Measurements from ENCODE around the gene GASK1B.

DNA sequence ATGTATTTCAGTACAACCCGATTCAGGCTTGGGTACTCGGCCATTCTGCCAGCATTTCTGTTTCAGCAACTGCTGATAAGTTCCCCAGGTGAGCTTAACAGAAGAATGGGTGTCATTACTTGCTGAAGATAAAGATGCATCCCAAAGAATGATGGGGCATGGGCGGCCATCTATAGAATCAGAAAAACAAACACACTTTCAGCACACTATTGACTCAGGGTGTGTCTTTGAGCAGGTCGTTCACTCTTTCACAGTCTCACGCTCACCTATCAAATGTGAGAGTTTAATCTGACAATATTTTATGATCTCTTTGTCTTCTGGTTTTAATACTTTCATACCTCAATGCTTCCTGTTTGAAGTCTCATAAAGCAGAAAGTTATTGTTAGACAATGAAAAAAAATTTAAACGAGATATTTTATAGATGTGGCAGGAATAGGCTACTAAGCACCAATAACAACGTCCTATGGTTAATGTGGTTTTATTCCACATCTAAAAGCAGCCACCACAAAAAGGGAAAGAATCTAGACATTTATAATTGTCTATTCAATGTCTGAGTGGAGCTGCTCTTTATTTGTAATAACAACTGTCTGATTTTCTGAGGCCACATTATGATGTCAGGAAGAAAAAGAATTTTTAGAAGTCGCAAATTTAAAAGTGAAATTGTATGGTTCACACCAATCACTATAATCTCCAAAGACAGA lies 17.0 kb downstream of the GASK1B start:
- TF ChIP-seq, protein P1, sequence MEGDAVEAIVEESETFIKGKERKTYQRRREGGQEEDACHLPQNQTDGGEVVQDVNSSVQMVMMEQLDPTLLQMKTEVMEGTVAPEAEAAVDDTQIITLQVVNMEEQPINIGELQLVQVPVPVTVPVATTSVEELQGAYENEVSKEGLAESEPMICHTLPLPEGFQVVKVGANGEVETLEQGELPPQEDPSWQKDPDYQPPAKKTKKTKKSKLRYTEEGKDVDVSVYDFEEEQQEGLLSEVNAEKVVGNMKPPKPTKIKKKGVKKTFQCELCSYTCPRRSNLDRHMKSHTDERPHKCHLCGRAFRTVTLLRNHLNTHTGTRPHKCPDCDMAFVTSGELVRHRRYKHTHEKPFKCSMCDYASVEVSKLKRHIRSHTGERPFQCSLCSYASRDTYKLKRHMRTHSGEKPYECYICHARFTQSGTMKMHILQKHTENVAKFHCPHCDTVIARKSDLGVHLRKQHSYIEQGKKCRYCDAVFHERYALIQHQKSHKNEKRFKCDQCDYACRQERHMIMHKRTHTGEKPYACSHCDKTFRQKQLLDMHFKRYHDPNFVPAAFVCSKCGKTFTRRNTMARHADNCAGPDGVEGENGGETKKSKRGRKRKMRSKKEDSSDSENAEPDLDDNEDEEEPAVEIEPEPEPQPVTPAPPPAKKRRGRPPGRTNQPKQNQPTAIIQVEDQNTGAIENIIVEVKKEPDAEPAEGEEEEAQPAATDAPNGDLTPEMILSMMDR (optimal IDR thresholded peaks at IDR 0.05 in 1 of 3, IDR thresholded peaks at IDR 0.05 in 1 of 3, conservative IDR thresholded peaks at IDR 0.05 in 1 of 3; ENCODE audit: extremely low read depth in 1 of 3, insufficient read depth in 2 of 3, low read length in 3 of 3) = no peak
- TF ChIP-seq EZH2 (IDR thresholded peaks at IDR 0.05; ENCODE audit: low read length) = no peak
